Choroid plexus epithelial cell (primary cell): ENCODE results near the gene XRCC4.

Source experiments
- DNase-seq: peaks from one replicate; pipeline ENCODE4 v3.0.0-alpha.2; 2010; ENCODE audit warnings: low read depth
- H3K4me3 ChIP-seq: 2 replicates; pipeline ENCODE4 v1.5.1; 2011; ENCODE audit warnings: low read depth, mild to moderate bottlenecking, control low read depth, low read length, moderate library complexity
- CTCF ChIP-seq: conservative IDR thresholded peaks from 2 replicates; pipeline ENCODE4 v1.5.1; 2011; ENCODE audit warnings: low read depth, mild to moderate bottlenecking, control low read depth, inconsistent platforms, low read length, moderate library complexity

XRCC4 gene

GRCh38 chr5:83115816-83116215 is 38.5 kb downstream of the XRCC4 start:
- no peak for TF ChIP-seq CTCF

GRCh38 chr5:83118471-83118870 is 41.1 kb downstream of the XRCC4 start:
- no peak for DNase-seq
- no peak for TF ChIP-seq CTCF

More at GRCh38 chr5:83115816-83116215, 38.5 kb downstream of the XRCC4 start:
- no peak for DNase-seq
- H3K4me3 ChIP-seq: no peak overlapping the region

GRCh38 chr5:83118976-83119375 is 41.6 kb downstream of the XRCC4 start:
- DNase-seq: no peak
- TF ChIP-seq CTCF: no peak
- no peak overlapping the region for H3K4me3 ChIP-seq

More at GRCh38 chr5:83118471-83118870, 41.1 kb downstream of the XRCC4 start:
- H3K4me3 ChIP-seq: no peak overlapping the region

- TF ChIP-seq CTCF: no peak
- peak; percentile 14 for DNase-seq
- no peak overlapping the region for H3K4me3 ChIP-seq
Observed at GRCh38 chr5:83124593-83124992, 47.2 kb downstream of the XRCC4 start.

- H3K4me3 ChIP-seq: no peak overlapping the region
- no peak for DNase-seq
- TF ChIP-seq CTCF: no peak
Observed at GRCh38 chr5:83125560-83125959, 48.2 kb downstream of the XRCC4 start.

- no peak for DNase-seq
- no peak for TF ChIP-seq CTCF
- no peak overlapping the region for H3K4me3 ChIP-seq
Observed at GRCh38 chr5:83126501-83126900, 49.2 kb downstream of the XRCC4 start.

GRCh38 chr5:83133797-83134196 is 56.5 kb downstream of the XRCC4 start:
- DNase-seq: no peak
- no peak overlapping the region for H3K4me3 ChIP-seq
- no peak for TF ChIP-seq CTCF
